ENCODE measurements around the gene GSTM4.
"Not testable (repeated sequence)": the region's sequence is repeated elsewhere in the genome, so short reads cannot be mapped to it uniquely, and the experiment has no call there.

GSTM4 gene

DNA sequence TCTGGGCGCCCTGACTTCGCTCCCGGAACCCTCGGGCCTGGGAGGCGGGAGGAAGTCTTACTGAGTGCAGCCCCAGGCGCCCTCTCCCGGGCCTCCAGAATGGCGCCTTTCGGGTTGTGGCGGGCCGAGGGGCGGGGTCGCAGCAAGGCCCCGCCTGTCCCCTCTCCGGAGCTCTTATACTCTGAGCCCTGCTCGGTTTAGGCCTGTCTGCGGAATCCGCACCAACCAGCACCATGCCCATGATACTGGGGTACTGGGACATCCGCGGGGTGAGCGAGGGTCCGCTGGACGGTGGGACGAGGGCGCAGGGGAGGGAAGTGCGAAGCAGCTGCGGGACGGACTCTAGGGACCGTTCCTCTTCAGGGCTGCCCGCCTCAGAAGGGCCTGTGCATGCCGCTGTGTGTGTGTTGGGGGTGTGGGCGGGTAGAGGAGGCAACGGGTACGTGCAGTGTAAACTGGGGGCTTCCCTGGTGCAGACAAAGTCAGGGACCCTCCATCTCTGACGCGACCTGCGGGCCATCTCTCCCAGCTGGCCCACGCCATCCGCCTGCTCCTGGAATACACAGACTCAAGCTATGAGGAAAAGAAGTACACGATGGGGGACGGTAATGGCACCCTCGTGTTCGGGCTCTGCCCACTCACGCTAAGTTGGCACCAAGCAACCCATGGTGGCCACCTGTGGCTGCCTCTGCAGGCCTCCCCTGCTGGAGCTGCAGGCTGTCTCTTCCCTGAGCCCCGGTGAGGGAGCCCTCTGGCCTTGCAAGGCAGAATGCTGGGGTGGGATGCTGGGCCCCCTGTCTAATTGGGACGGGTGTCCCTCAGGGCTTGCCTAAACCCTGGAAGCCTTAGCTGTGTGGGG is 32.0 kb downstream of the GSTM4 start, which contains the start of gene GSTM1:
Gene GSTM1, plus strand, starts transcription at position 177 of the 859 bp plus-strand sequence. Its CDS starts 57 bp downstream, at position 234.
- Mint-ChIP-seq H3K4me1 (no peaks in the 10 kb centered on the region), H3K4me3 (no peak within 1 kb of the TSS), H3K27ac (ENCODE audit: low read depth) (no peak within 1 kb of the TSS), H3K36me3 (ENCODE audit: insufficient read depth) (no peaks in the 10 kb centered on the region), H3K9me3 (no peaks in the 10 kb centered on the region), H3K27me3 (no peaks in the 10 kb centered on the region)
- ATAC-seq (replicated peaks; ENCODE audit: extremely low read depth, poor library complexity, severe bottlenecking) (no peak), DNase-seq (ENCODE audit: low spot score in 2 of 2) (no peak)

- Mint-ChIP-seq H3K27me3 (no peaks in the 10 kb centered on the region), H3K4me1 (no peaks in the 10 kb centered on the region), H3K36me3 (ENCODE audit: insufficient read depth) (no peaks in the 10 kb centered on the region), H3K27ac (ENCODE audit: low read depth) (no peak overlapping the region), H3K4me3 (no peak overlapping the region), H3K9me3 (no peaks in the 10 kb centered on the region)
- ATAC-seq (replicated peaks; ENCODE audit: extremely low read depth, poor library complexity, severe bottlenecking) (no peak), DNase-seq (ENCODE audit: low spot score in 2 of 2) (no peak)
Observed at GRCh38 chr1:109689844-109690405, 34.0 kb downstream of the GSTM4 start.

- no peaks in the 10 kb centered on the region for H3K4me1 Mint-ChIP-seq
- H3K36me3 Mint-ChIP-seq (ENCODE audit: insufficient read depth): no peaks in the 10 kb centered on the region
- H3K4me3 Mint-ChIP-seq: no peak overlapping the region
- ATAC-seq (replicated peaks; ENCODE audit: extremely low read depth, poor library complexity, severe bottlenecking) (no peak), DNase-seq (ENCODE audit: low spot score in 2 of 2) (no peak)
- H3K27ac Mint-ChIP-seq (ENCODE audit: low read depth): no peak overlapping the region
- no peaks in the 10 kb centered on the region for H3K27me3 Mint-ChIP-seq
- H3K9me3 Mint-ChIP-seq: no peaks in the 10 kb centered on the region
Observed at GRCh38 chr1:109691759-109692158, 35.9 kb downstream of the GSTM4 start.

- not testable (repeated sequence) for H3K9me3 Mint-ChIP-seq; H3K4me3 Mint-ChIP-seq; DNase-seq (ENCODE audit: low spot score in 2 of 2); H3K4me1 Mint-ChIP-seq; H3K36me3 Mint-ChIP-seq (ENCODE audit: insufficient read depth); H3K27me3 Mint-ChIP-seq; ATAC-seq (replicated peaks; ENCODE audit: extremely low read depth, poor library complexity, severe bottlenecking); H3K27ac Mint-ChIP-seq (ENCODE audit: low read depth)
Observed at GRCh38 chr1:109694400-109694799, 38.5 kb downstream of the GSTM4 start.

- ATAC-seq (replicated peaks; ENCODE audit: extremely low read depth, poor library complexity, severe bottlenecking); H3K27ac Mint-ChIP-seq (ENCODE audit: low read depth); DNase-seq (ENCODE audit: low spot score in 2 of 2); H3K36me3 Mint-ChIP-seq (ENCODE audit: insufficient read depth); H3K4me3 Mint-ChIP-seq; H3K4me1 Mint-ChIP-seq; H3K27me3 Mint-ChIP-seq; H3K9me3 Mint-ChIP-seq: not testable (repeated sequence)
Observed at GRCh38 chr1:109695138-109695537, 39.2 kb downstream of the GSTM4 start.

GRCh38 chr1:109697066-109697465 is 41.2 kb downstream of the GSTM4 start:
- DNase-seq (ENCODE audit: low spot score in 2 of 2) (no peak), ATAC-seq (replicated peaks; ENCODE audit: extremely low read depth, poor library complexity, severe bottlenecking) (no peak)
- no peak overlapping the region for H3K27ac Mint-ChIP-seq (ENCODE audit: low read depth)
- no peaks in the 10 kb centered on the region for H3K4me1 Mint-ChIP-seq
- H3K27me3 Mint-ChIP-seq: no peaks in the 10 kb centered on the region
- no peaks in the 10 kb centered on the region for H3K9me3 Mint-ChIP-seq
- no peak overlapping the region for H3K4me3 Mint-ChIP-seq
- H3K36me3 Mint-ChIP-seq (ENCODE audit: insufficient read depth): no peaks in the 10 kb centered on the region

- not testable (repeated sequence) for H3K9me3 Mint-ChIP-seq; H3K4me1 Mint-ChIP-seq; H3K4me3 Mint-ChIP-seq; DNase-seq (ENCODE audit: low spot score in 2 of 2); H3K27me3 Mint-ChIP-seq; H3K36me3 Mint-ChIP-seq (ENCODE audit: insufficient read depth); ATAC-seq (replicated peaks; ENCODE audit: extremely low read depth, poor library complexity, severe bottlenecking); H3K27ac Mint-ChIP-seq (ENCODE audit: low read depth)
Observed at GRCh38 chr1:109697861-109698260, 42.0 kb downstream of the GSTM4 start.

DNA sequence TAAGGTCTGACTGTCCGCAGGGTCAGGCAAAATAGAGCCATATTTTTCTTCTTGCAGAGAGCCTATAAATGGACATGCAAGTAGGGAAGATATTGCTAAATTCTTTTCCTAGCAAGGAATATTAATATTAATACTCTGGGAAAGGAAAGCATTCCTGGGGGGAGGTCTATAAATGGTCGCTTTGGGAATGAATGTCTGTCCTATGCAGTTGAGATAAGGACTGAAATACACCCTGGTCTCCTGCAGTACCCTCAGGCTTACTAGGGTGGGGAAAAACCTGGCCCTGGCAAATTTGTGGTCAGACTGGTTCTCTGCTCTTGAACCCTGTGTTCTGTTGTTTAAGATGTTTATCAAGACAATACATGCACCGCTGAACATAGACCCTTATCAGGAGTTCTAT is 47.0 kb downstream of the GSTM4 start:
- not testable (repeated sequence) for H3K4me3 Mint-ChIP-seq; ATAC-seq (replicated peaks; ENCODE audit: extremely low read depth, poor library complexity, severe bottlenecking); H3K27ac Mint-ChIP-seq (ENCODE audit: low read depth); H3K4me1 Mint-ChIP-seq; H3K36me3 Mint-ChIP-seq (ENCODE audit: insufficient read depth); H3K9me3 Mint-ChIP-seq; DNase-seq (ENCODE audit: low spot score in 2 of 2)
- peaks cover 36% of the 10 kb centered on the region for H3K27me3 Mint-ChIP-seq

DNA sequence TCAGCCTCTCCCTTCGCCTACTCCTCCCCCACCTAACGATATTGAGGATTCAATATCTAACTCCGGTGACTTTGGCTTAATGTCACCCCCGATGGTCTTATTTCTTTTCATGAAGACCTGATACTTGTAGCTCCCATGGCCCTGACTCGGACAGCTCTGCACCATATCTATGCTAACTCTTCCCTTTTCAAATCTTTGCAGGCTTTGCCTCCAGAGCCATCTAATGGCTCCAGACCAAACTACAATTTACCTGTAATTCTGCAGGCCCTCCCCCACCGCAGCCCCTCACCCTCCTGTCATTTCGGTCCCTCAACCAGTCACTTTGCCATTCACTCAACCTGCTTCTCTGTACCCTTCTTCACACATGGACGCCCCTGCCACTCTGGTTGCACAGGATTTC is 48.3 kb downstream of the GSTM4 start:
- Mint-ChIP-seq H3K4me3 (no peak overlapping the region), H3K27ac (ENCODE audit: low read depth) (no peak overlapping the region)

GRCh38 chr1:109705411-109705810 is 49.5 kb downstream of the GSTM4 start:
- no peak for ATAC-seq (replicated peaks; ENCODE audit: extremely low read depth, poor library complexity, severe bottlenecking)
- H3K36me3 Mint-ChIP-seq (ENCODE audit: insufficient read depth): no peaks in the 10 kb centered on the region
- no peak for DNase-seq (ENCODE audit: low spot score in 2 of 2)
- H3K27ac Mint-ChIP-seq (ENCODE audit: low read depth): no peak overlapping the region
- no peak overlapping the region for H3K4me3 Mint-ChIP-seq
- peaks cover 41% of the 10 kb centered on the region for H3K27me3 Mint-ChIP-seq
- H3K4me1 Mint-ChIP-seq: no peaks in the 10 kb centered on the region
- H3K9me3 Mint-ChIP-seq: peaks cover 9% of the 10 kb centered on the region

More for the DNA sequence above, 48.3 kb downstream of the GSTM4 start:
- no peak for ATAC-seq (replicated peaks; ENCODE audit: extremely low read depth, poor library complexity, severe bottlenecking)
- peaks cover 41% of the 10 kb centered on the region for H3K27me3 Mint-ChIP-seq
- H3K36me3 Mint-ChIP-seq (ENCODE audit: insufficient read depth): no peaks in the 10 kb centered on the region
- peaks cover 9% of the 10 kb centered on the region for H3K9me3 Mint-ChIP-seq
- H3K4me1 Mint-ChIP-seq: no peaks in the 10 kb centered on the region
- DNase-seq (ENCODE audit: low spot score in 2 of 2): no peak

DNA sequence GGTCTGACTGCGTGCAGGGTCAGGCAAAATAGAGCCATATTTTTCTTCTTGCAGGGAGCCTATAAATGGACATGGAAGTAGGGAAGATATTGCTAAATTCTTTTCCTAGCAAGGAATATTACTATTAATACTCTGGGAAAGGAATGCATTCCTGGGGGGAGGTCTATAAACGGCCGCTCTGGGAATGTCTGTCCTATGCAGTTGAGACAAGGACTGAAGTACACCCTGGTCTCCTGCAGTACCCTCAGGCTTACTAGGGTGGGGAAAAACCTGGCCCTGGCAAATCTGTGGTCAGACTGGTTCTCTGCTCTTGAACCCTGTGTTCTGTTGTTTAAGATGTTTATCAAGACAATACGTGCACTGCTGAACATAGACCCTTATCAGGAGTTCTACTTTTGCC is 53.0 kb downstream of the GSTM4 start:
- H3K27me3 Mint-ChIP-seq: peaks cover 43% of the 10 kb centered on the region
- ATAC-seq (replicated peaks; ENCODE audit: extremely low read depth, poor library complexity, severe bottlenecking); H3K9me3 Mint-ChIP-seq; H3K4me1 Mint-ChIP-seq; H3K36me3 Mint-ChIP-seq (ENCODE audit: insufficient read depth); H3K27ac Mint-ChIP-seq (ENCODE audit: low read depth); H3K4me3 Mint-ChIP-seq; DNase-seq (ENCODE audit: low spot score in 2 of 2): not testable (repeated sequence)

DNA sequence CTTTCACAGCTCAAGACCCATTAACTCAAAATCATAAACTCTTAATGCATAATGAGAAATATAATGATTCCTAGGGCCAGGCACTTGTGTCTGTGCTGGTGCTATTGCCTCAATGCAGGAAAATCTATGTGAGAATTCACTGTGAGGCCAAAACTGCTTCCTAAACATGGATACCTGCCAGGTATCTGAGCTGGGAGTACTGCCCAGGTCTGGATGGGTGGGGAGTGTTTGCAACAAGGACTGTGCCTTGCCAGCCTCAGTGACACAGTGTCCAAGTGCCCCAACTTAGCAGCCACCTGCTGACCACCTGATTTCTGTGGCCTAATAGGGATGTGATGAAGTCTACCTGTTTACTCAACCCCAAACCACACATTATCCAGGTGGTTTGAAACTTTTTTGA is 53.9 kb downstream of the GSTM4 start:
- H3K4me3 Mint-ChIP-seq; H3K9me3 Mint-ChIP-seq; DNase-seq (ENCODE audit: low spot score in 2 of 2); H3K36me3 Mint-ChIP-seq (ENCODE audit: insufficient read depth); ATAC-seq (replicated peaks; ENCODE audit: extremely low read depth, poor library complexity, severe bottlenecking); H3K27ac Mint-ChIP-seq (ENCODE audit: low read depth); H3K4me1 Mint-ChIP-seq: not testable (repeated sequence)
- H3K27me3 Mint-ChIP-seq: peaks cover 43% of the 10 kb centered on the region

Data from central memory CD8-positive, alpha-beta T cell (primary cell).